Peyer's patch (tissue), 4 donors: ENCODE results near the gene NCOA6.
A peak's percentile ranks its signal among the peaks of the same experiment; 100 is the strongest.

Source experiments
- CTCF ChIP-seq, 6 experiments: fragments of 450-650 bp in 4 of 6; fragments of 200-600 bp in 2 of 6; sonication (generic) in 1 of 6; IDR thresholded peaks; one replicate each; pipeline ENCODE4 v1.5.1; 2017 to 2019; ENCODE audit warnings: antibody characterized with exemption in 6 of 6, mild to moderate bottlenecking in 3 of 6, moderate library complexity in 1 of 6
- POLR2A ChIP-seq, 2 donors: fragments of 450-650 bp; IDR thresholded peaks; one replicate each; pipeline ENCODE4 v1.5.1; 2017; ENCODE audit warnings: antibody characterized with exemption in 2 of 2, mild to moderate bottlenecking in 2 of 2, moderate library complexity in 2 of 2

GRCh38 chr20:34704177-34705007 is 121.1 kb downstream of the NCOA6 start, which contains the start of gene TP53INP2:
- TF ChIP-seq CTCF (IDR thresholded peaks at IDR 0.05) = no peak
- peak in 1 of 2 donors; percentile 74 for TF ChIP-seq POLR2A (IDR thresholded peaks at IDR 0.05)
